NCI-H2029 (cell line): ENCODE data around the gene SMURF2.
"Not testable (repeated sequence)": the region's sequence is repeated elsewhere in the genome, so short reads cannot be mapped to it uniquely, and the experiment has no call there.

Experiments
- DNase-seq: peaks from one replicate; lab custom pipeline; 2025; lab: John Stamatoyannopoulos, UW

The SMURF2 gene

DNA sequence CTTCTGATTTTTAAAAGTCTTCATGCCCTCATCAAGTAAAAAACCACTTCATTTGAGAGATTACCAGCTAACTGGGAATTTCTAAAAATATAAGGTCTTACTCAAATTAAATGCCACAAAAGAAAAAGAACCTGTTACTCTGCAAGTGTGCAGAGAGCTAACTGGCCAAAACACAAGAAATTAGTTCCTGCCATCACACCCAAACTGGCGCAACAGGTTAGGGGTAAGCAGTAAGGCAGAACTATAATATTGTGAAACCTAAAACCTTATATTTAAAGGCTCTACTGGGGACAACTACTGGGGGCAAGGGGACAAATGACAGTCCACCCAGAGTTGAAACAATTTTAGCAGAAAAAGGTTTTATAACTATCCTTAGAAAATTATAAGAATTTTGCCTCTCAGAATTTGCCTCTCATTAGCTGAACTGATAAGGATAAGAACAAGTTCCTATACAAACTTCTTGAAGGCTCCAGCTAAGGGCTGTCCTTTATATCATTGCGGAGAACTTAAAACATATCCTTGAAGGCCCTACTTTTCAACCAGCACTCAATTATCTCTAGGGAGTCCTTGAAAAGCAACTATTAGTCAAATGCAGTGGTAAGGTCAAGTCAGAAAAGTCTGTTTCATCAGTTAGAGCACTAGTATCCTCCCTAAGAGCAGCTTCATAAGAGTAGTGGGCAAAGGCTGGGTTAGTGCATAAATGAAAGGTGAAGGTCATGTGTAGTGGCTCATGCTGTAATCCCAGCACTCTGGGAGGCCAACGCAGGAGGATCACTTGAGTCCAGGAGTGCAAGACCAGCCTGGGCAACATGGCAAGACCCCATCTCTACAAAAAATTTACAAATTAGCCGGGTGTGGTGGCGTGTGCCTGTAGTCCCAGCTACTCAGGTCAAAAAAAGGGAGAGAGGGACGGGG, 31.5 kb downstream of the SMURF2 start:
- no peak for DNase-seq

DNA sequence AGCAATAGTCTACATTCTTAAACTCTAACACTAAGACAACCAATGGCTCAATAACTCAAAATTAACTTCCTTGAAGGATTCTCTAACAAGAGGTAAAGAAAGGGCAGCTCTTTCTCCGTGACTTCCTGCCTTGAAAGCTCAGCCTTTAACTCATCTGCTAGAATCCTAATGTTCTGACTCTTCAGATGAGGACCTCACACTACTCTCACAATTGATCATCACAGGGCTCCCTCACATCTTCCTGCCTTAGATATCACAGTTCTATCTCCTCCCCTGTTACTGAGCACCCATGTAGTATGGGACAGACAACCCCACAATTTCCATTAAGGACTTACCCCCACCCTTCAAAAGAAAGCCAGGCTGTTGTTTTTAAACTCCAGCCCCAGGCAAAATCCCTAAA, 33.5 kb downstream of the SMURF2 start:
- no peak for DNase-seq

DNA sequence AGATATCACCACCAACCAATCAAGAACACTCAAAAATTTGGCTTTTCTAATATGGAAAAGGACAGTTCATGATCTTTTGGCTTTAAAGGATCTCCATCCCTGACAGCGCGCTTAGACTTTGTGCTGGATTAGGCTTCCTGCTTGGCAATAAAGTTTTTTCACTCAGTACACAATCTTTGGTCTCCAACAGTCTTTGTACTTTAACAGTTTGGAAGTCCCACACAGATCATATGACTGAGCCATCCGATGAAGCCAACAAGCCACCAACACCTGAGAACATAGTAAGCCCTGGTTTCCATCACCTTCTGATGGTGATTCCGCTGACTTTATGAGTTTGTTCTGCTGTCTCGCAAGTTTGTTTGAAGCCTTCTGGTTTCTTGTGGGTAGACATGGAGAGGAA, 34.3 kb downstream of the SMURF2 start:
- no peak for DNase-seq

DNA sequence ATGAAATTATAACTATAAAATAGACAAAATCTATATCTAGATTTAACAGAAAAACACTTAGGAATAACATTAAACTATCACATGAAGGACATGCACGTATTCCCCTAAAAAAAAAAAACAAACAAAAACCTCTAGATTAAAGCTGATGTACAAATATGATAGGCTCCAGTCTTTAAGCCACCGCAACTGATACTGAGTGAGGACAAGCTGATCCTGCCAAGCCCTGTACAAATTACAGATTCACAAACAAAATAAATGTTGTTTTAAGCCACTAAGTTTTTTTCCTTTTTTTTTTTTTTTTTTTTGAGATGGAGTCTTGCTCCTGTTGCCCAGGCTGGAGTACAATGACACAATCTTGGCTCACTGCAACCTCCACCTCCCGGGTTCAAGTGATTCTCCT, 35.3 kb downstream of the SMURF2 start:
- DNase-seq, result no peak

DNA sequence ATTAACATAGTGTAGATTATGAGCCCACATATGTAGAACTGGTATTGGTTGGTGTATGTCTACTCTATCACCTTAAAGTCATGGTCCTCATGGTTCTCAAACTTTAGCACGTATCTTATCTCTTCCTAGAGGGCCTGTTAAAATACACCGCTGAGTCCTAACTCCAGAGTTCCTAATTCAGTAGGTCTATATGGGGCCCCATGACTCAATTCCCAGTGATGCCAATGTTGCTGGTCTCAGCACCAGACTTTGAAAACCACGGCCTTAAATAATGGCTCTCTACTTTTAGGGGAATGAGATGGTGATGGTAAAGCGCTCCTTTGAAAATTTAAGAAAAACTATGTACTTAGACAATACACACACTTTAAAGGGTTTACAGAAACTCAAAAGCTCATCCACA, 36.6 kb downstream of the SMURF2 start:
- no peak for DNase-seq

DNA sequence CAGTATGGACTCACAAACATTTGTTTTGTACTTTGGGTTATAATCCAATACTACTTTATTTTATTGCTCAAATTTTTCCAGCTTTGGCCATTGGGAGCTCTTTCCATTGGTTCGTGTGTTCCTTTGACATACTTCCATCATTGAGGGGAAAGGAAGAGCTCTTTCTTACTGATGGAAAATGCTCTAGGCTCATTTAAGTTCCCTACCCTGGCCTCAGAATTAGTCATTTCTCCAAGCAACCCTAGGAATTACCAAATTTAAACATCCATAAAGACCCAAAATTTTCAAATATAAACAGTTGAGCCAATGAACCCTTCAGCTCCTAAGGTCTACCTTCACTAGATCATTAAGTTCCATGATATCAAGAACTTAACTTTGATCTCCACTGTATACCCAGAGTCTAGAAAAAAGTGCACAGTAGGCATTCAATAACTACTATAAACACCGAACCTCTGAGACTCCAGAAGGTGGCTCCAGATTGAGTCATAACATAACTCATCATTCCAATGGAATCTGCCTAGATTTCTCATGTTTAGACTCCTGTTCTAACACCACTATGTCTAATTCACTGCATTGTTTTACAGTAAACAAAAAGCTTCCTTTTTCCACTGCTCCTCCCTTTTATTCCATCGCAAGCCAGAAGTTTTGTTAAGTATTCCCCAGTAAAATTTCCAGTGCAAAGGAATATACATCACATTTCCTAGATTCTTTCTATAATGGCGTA, 39.0 kb downstream of the SMURF2 start:
- no peak for DNase-seq

DNA sequence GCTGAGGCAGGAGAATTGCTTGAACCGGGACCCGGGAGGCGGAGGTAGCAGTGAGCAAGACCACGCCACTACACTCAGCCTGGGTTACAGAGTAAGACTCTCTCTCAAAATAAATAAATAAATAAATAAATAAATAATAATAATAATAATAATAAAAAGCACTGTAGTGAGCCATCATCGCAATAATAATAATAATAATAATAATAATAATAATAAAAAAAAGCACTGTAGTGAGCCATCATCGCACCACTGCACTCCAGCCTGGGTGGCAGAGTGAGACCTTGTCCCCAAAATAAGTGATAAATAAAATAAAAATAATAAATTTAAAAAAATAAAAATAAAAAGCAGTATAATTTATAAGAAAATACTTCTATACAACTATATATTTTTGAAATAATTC, 40.3 kb downstream of the SMURF2 start:
- DNase-seq, result no peak

DNA sequence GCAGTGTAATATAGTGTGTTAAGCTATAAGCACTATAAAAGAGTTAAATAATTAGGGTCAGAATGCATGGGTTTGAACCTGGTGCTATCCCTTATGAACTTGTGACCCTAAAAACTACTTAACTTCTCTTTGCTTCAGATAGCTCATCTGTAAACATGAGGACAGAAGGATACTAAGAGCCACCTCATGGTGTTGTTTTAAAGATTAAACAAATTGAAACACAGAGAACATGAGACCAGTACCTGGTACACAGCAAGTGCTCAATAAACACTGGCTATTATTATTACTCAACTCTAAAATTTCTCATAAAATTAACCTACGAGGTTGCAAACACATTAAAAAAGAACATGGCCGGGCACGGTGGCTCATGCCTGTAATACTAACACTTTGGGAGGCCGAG, 43.3 kb downstream of the SMURF2 start:
- DNase-seq, result no peak

DNA sequence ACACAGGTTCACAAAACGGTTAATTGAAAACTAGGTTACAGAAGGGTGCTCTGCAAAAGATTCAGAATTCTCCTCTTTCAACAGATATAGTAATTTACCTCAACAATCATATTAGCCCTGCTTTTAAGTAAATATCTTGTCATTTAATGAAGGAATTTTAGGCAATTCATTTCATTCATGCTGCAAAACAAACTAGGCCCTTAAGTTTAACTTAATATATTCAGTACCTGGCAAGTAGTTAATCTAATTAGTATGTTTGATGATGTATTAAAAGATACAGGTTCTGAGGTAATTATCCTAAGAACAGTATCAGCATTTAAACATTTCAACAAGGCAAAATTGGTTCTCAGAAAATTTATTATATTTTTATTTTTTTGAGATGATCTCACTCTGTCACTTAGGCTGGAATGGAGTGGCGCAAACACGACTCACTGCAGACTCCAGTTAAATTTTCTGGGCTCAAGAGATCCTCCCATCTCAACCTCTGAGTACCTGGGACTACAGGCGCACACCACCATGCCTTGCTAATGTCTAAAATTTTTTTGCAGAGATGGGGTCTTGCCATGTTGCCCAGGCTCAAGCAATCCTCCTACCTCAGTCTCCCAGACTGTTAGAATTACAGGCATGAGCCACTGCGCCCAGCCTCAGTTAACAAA, 44.9 kb downstream of the SMURF2 start:
- DNase-seq, result no peak

DNA sequence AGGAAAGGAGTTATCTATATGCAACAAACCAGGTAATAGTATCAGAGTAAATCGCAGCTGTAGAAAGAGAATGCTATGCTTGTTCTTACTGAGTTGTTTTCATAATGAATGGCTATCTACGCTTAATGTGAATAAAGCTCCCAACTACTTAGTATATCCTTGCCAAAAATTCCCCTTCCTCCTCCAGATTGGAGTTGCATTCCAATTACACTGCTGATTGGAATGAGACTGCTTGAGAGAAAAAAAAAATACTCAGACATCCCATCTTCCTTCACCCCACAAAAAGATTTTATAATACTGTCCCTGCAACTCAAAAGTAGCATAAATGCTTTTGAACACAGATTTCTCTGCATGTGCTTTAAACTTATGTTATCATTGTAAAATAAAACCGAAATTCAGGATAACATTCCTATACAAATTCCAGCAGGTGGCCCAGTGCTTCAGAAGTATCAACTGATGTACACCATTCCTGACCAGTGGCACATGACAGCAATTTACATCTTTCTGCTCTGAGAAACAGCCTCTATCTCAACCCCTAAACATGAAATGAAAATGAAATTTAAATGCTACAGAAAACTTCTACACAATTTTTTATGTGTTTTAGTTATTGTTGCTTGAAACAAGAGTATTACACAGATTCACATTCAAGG, 47.0 kb downstream of the SMURF2 start:
- no peak for DNase-seq

DNA sequence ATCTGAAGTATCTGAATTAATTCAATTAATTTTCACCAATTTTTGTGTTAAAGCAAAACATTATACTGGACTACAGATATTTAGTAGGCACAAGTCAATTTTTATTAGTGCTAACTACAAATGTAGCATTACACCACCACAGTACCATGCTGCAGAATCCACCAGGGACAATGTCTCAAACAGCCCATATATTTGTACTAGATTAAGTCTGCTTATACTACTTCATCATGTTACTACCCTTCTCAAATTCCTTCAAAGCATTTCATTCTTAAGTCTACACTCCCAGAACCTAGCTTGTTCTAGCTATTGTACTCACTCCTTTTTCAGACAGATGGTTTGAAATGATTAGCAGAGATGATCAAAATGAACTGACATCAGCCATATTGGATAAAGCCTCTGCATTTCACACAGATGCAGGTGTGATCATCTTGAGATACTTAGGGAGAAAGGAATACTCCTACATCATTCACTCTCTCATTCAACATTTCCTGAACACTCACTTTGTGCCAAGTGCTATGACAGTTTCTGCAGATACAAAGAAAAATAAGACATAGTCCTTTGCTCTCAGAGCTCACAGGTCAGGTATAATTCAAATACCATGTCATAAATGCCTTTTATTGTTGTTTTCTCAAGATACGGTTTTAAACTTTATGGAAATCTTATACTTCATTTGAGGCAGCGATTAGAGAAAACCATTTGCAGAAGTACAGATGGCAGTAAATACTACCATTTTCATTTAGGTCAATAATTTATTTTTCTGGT, 47.7 kb downstream of the SMURF2 start:
- DNase-seq, result no peak

DNA sequence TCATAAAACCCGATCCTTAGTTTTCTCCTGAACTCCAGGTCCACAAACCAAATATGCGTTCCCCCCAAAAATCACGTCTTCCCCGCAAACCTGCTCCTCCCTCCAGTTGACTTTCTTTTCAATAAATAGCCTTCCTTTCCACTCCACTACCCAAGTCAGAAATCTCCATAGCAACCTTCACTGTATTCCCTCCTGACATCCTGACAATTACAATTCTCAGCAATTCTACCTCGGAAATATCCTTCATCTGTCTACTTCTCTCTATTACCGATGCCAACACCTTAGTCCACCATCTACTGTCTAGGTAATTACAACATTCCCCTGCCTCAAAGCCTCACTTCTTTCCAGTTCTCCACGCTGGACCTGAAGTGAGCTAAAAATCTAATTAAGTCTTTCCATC, 50.7 kb downstream of the SMURF2 start:
- DNase-seq, result no peak

DNA sequence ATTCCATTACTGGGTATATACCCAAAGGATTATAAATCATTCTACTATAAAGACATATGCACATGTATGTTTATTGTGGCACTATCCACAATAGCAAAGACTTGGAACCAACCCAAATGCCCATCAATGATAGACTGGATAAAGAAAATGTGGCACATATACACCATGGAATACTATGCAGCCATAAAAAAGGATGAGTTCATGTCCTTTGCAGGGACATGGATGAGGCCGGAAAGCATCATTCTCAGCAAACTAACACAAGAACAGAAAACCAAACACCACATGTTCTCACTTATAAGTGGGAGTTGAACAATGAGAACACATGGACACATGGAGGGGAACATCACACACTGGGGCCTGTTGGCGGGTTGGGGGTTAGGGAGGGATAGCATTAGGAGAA, 51.9 kb downstream of the SMURF2 start:
- DNase-seq, result not testable (repeated sequence)

DNA sequence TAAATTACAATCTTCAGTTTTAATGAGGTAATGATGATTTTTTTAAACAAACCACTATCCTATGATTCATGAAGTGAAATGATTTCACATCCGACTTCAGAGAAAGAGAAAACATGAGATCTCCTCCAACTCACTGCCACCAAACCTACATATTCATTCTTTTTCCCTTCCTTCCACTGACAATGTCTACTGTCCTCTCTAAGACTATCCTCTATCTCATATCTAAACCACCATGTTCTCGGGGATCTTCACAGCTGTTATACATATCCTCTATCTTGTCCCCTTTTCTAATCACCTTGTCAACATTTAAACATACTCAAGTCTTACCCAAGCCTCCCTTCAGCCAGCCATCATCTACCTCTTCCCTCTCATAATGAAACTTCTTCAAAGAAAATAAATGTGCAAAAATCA, 53.5 kb downstream of the SMURF2 start:
- no peak for DNase-seq

DNA sequence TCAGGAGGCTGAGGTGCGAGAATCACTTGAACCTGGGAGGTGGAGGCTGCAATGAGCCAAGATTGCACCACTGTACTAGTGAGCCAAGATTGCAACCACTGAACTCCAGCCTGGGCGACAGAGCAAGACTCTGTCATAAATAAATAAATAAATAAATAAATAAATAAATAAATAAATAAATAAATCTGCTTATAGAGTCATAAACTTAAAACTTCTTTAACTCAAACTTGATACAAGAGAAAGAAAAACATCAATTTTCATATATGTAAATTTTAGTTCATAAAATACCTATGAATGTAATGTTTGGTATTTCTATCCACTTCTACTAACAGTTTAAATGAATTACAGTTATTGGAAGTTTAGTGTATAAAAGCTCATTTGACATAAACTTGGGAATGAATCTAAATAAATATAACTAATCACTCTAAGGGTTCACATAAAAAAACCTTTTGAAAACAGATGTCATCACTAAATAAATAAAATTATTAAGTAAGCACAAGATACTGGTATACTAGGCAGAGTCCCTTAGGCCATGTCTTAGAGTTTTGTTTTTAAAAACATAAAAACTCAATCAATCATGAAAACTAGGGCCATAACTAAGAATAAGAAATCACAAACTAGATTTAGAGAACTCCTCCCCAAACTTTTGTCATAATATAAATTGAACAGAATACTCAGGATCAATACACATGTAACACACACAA, 54.1 kb downstream of the SMURF2 start:
- no peak for DNase-seq

DNA sequence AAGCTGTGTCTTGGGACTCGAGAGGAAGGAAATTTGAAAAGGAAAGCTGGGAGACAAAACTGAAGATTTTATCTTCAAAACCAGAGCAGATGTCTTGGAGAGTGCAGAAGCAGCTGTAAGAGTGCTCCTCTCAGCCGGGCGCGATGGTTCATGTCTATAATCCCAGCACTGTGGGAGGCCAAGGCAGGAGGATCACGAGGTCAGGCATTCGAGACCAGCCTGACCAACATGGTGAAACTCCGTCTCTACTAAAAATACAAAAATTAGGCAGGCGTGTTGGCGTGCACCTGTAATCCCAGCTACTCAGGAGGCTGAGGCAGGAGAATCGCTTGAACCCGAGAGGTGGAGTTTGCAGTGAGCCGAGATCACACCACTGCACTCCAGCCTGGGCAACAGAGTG, 57.6 kb downstream of the SMURF2 start:
- not testable (repeated sequence) for DNase-seq

DNA sequence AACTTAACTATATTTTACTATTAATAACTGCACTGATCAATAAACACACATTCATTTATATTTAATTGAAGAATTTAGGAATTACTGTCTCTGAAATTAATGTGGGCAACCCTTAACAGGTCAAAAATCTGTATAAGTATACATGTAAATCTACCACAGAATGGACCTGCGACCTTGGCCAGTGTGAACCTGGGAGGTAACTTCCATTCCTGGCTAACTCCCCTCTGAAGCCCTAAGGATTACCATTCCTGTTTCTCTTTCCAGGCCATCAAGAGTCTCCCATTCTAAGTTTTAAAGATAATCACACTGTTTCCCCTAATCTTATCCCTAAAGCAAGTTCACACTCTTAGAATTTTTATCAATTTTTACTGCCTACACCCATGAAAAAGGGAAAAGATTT, 58.1 kb downstream of the SMURF2 start:
- DNase-seq, result no peak

DNA sequence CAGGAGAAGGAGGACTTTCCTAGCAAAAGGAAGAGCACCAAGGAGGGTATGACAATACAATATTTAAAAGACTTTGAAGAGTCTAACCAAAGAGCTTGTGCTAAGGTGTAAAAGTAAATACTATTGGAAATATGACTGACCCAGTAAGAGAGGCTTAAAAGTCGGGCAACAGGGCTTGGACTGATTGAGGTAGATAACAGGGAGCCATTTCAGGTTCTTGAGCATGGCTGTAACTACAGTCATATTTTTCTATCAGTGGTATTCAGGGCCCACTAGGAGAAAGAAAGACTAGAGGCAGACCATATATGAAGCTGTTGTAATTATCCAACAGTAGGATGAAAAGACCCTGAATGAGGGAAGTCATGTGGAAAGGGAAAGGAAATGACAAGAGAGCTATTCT, 62.3 kb downstream of the SMURF2 start:
- no peak for DNase-seq

DNA sequence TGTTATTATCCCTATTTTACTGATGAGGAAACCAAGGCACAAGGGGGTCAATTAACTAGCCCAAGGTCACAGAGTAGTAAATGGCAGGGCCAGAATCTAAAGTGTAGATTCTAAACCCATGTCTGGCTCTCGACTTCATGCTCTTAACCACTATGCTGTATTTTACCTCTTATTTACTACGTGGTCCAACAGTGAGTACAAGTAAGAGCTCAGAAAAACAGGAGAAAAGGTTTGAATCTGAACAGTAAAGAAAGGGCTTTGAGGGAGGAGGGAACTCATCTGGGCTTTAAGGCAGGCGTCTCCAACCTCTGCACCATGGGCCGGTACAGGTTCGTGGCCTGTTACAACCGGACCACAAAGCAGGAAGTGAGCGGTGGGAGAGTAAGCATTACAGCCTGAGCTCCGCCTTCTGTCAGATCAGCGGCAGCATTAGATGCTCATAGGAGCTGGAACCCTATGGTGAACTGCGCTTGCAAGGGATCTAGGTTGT, 62.9 kb downstream of the SMURF2 start:
- no peak for DNase-seq

DNA sequence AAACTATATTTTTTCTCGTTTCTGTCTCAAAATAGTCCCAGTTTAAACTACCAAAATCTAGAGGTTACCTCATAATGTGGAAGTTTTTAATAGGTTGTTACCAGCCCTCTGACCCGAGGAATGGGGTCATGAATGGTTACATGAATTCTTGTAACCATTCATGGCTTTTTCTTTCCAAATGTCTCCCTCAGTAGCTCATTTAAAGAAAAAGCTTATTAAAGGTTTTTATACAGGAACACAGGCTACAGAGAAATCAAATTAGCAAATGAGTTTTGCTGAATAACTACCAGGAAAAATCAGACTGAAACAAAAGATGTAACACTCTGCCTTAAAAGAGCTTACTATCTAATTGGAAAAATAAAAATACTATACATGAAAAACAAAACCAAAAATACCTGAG, 63.4 kb downstream of the SMURF2 start:
- DNase-seq, result no peak

DNA sequence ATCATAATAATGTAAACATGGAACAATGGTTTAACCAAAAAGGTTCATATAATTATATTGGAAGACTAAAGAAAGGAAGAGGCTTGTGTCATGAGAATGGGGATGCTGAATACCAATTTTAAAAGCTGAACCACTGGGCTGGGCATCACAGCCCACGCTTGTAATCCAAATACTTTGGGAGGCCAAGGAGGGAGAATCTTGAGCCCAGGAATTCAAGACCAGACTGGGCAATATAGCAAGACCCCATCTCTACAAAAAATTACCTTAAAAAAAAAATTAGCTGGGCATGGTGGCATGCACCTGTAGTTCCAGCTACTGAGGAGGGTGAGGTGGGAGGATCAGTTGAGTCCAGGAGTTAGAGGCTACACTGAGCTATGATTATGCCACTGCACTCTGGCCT, 65.1 kb downstream of the SMURF2 start:
- DNase-seq, result no peak
